ENCODE measurements around the gene PIM1. TPM values are rescaled to one million over a fixed set of nuclear protein-coding genes. Genes with fewer than 3 reads are reported as not detected.

Gene PIM1
- total and polyA plus RNA-seq, 9 of the 15 experiments (the other 6 are each of a cell fraction or from before 2014, with no cell fraction given), result 19.0 to 789 (median 212) TPM

- TF ChIP-seq ILF3 (IDR thresholded peaks at IDR 0.05; ENCODE audit: borderline replicate concordance) (no peak), ZNF239 (CRISPR knock-in tag; IDR thresholded peaks at IDR 0.05) (no peak; the same call in 1 of the 2 replicates), CREM (IDR thresholded peaks at IDR 0.05; ENCODE audit: low read depth) (peak; percentile 81), ZBTB17 (CRISPR knock-in tag; IDR thresholded peaks at IDR 0.05) (peak; percentile 87), U2AF2 (optimal IDR thresholded peaks at IDR 0.05; ENCODE audit: low read depth, low read length) (no peak), NCOR1 (IDR thresholded peaks at IDR 0.05) (peak; percentile 95), PML (IDR thresholded peaks at IDR 0.05; ENCODE audit: low read length) (peak; percentile 90), FUS (optimal IDR thresholded peaks at IDR 0.05; ENCODE audit: low read depth, low read length) (no peak), RFX1 (IDR thresholded peaks at IDR 0.05) (no peak), POLR3A (IDR thresholded peaks at IDR 0.05; ENCODE audit: borderline replicate concordance, extremely low read depth, insufficient read depth, insufficient read length) (no peak), TEAD2 (tag; IDR thresholded peaks at IDR 0.05) (no peak), SRF (CRISPR knock-in tag; IDR thresholded peaks at IDR 0.05) (no peak), HCFC1 (IDR thresholded peaks at IDR 0.05; ENCODE audit: low read depth, low read length) (0 out of 2 replicates have a peak, but pooled peaks have one; percentile 15), ZNF184 (CRISPR knock-in tag; IDR thresholded peaks at IDR 0.05) (no peak), TCF15 (CRISPR knock-in tag; IDR thresholded peaks at IDR 0.05) (no peak; the same call in 1 of the 2 replicates), KDM5B (IDR thresholded peaks at IDR 0.05; ENCODE audit: insufficient replicate concordance, low read depth, low read length) (no peak), HES1 (IDR thresholded peaks at IDR 0.05; ENCODE audit: low read depth) (peak; percentile 78), ZC3H4 (CRISPR knock-in tag; IDR thresholded peaks at IDR 0.05; ENCODE audit: borderline replicate concordance) (no peak), E2F1 (CRISPR knock-in tag; IDR thresholded peaks at IDR 0.05) (no peak), CBX8 (IDR thresholded peaks at IDR 0.05; ENCODE audit: borderline replicate concordance, extremely low read depth, low read depth, low read length, poor library complexity, severe bottlenecking) (no peak), CBX1 (IDR thresholded peaks at IDR 0.05; ENCODE audit: low read depth) (no peak; the same call in 1 of the 2 replicates), ELF4 (CRISPR knock-in tag; IDR thresholded peaks at IDR 0.05) (0 out of 2 replicates have a peak, but pooled peaks have one; percentile 17), ZNF830 (CRISPR knock-in tag; IDR thresholded peaks at IDR 0.05) (peak; percentile 92; the same call in 1 of the 2 replicates), MXI1 (IDR thresholded peaks at IDR 0.05; ENCODE audit: low read depth, low read length) (peak; percentile 57; the same call in 1 of the 2 replicates)
- TF ChIP-seq, protein P1, sequence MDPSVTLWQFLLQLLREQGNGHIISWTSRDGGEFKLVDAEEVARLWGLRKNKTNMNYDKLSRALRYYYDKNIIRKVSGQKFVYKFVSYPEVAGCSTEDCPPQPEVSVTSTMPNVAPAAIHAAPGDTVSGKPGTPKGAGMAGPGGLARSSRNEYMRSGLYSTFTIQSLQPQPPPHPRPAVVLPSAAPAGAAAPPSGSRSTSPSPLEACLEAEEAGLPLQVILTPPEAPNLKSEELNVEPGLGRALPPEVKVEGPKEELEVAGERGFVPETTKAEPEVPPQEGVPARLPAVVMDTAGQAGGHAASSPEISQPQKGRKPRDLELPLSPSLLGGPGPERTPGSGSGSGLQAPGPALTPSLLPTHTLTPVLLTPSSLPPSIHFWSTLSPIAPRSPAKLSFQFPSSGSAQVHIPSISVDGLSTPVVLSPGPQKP (CRISPR knock-in tag; IDR thresholded peaks at IDR 0.05), result no peak
Measured at GRCh38 chr6:37182736-37183590, 13.0 kb downstream of the PIM1 start (continued).
